EL (cell line): Measurements from ENCODE around the gene SPG7.

Experiments used
- DNase-seq: peaks from one replicate; pipeline ENCODE4 v3.0.0-alpha.2; 2016

Gene SPG7

GRCh38 chr16:89522287-89522686 is 14.1 kb downstream of the SPG7 start:
- DNase-seq = no peak

- no peak for DNase-seq
Observed at GRCh38 chr16:89523680-89524344, 15.6 kb downstream of the SPG7 start.

- no peak for DNase-seq
Observed at GRCh38 chr16:89525146-89525913, 17.1 kb downstream of the SPG7 start.

- no peak for DNase-seq
Observed at GRCh38 chr16:89529097-89529496, 20.9 kb downstream of the SPG7 start.

- DNase-seq = no peak
Observed at GRCh38 chr16:89530401-89531381, 22.5 kb downstream of the SPG7 start.

- no peak for DNase-seq
Observed at GRCh38 chr16:89531821-89532526, 23.8 kb downstream of the SPG7 start.

- no peak for DNase-seq
Observed at GRCh38 chr16:89534252-89534756, 26.1 kb downstream of the SPG7 start.

- DNase-seq = no peak
Observed at GRCh38 chr16:89536371-89536770, 28.2 kb downstream of the SPG7 start.

GRCh38 chr16:89536886-89537548 is 28.8 kb downstream of the SPG7 start:
- DNase-seq = no peak

- DNase-seq = no peak
Observed at GRCh38 chr16:89537549-89537925, 29.3 kb downstream of the SPG7 start.

- no peak for DNase-seq
Observed at GRCh38 chr16:89538286-89538685, 30.1 kb downstream of the SPG7 start.

- no peak for DNase-seq
Observed at GRCh38 chr16:89540557-89540956, 32.4 kb downstream of the SPG7 start.

- no peak for DNase-seq
Observed at GRCh38 chr16:89541792-89542191, 33.6 kb downstream of the SPG7 start.

GRCh38 chr16:89544113-89544512 is 35.9 kb downstream of the SPG7 start:
- no peak for DNase-seq

- no peak for DNase-seq
Observed at GRCh38 chr16:89544713-89545043, 36.5 kb downstream of the SPG7 start.

- no peak for DNase-seq
Observed at GRCh38 chr16:89545044-89545830, 37.0 kb downstream of the SPG7 start.

GRCh38 chr16:89545831-89546574 is 37.8 kb downstream of the SPG7 start:
- no peak for DNase-seq

GRCh38 chr16:89546781-89547180 is 38.6 kb downstream of the SPG7 start:
- DNase-seq = no peak

GRCh38 chr16:89547291-89547690 is 39.1 kb downstream of the SPG7 start:
- DNase-seq = no peak

GRCh38 chr16:89547860-89548259 is 39.7 kb downstream of the SPG7 start:
- no peak for DNase-seq
